Sigmoid colon (tissue), 4 donors: ENCODE results near the gene KIDINS220.

Experiments
- CTCF ChIP-seq, 4 experiments: fragments of 450-650 bp in 3 of 4; fragments of 200-600 bp in 1 of 4; IDR thresholded peaks; one replicate each; pipeline ENCODE4 v1.5.1; 2016 to 2019; ENCODE audit warnings: antibody characterized with exemption in 4 of 4, mild to moderate bottlenecking in 3 of 4, moderate library complexity in 2 of 4
- EP300 ChIP-seq, 4 donors: sonication (generic); formaldehyde crosslinking; IDR thresholded peaks; one replicate each; pipeline ENCODE4 v1.6.1; 2017; ENCODE audit warnings: antibody characterized with exemption in 4 of 4
- POLR2A ChIP-seq, 2 donors: fragments of 450-650 bp; IDR thresholded peaks; one replicate each; pipeline ENCODE4 v1.6.1; 2016; ENCODE audit warnings: antibody characterized with exemption in 2 of 2, mild to moderate bottlenecking in 2 of 2, moderate library complexity in 2 of 2
- POLR2AphosphoS5 ChIP-seq, 4 donors: sonication (generic); formaldehyde crosslinking; IDR thresholded peaks; one replicate each; pipeline ENCODE4 v1.6.1; 2017; ENCODE audit warnings: antibody characterized with exemption in 4 of 4

DNA sequence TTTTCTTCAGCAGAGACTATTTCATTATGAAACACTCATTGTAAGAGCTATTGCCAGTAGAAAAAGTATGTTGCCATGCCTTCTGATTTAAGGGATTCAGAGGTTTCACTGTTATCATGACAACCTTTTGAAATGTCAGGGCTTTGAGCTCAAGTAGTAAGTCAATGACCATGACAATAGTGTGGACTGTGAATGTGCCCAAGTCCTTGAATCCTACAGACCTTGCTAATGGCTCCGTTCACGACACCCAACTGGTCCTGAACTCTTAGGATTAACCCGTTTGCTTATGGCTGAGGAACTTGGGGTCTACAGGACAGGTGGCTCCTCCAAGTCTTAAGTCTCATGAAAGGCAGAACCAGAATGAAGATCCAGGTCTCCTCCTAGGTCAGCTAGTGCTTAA, 17.6 kb upstream of the KIDINS220 start:
- TF ChIP-seq CTCF (IDR thresholded peaks at IDR 0.05) (no peak), EP300 (IDR thresholded peaks at IDR 0.05) (no peak), POLR2A (IDR thresholded peaks at IDR 0.05) (no peak), POLR2AphosphoS5 (IDR thresholded peaks at IDR 0.05) (no peak)
